ENCODE data around the gene CHID1.
A peak's percentile ranks its signal among the peaks of the same experiment; 100 is the strongest.

DNA sequence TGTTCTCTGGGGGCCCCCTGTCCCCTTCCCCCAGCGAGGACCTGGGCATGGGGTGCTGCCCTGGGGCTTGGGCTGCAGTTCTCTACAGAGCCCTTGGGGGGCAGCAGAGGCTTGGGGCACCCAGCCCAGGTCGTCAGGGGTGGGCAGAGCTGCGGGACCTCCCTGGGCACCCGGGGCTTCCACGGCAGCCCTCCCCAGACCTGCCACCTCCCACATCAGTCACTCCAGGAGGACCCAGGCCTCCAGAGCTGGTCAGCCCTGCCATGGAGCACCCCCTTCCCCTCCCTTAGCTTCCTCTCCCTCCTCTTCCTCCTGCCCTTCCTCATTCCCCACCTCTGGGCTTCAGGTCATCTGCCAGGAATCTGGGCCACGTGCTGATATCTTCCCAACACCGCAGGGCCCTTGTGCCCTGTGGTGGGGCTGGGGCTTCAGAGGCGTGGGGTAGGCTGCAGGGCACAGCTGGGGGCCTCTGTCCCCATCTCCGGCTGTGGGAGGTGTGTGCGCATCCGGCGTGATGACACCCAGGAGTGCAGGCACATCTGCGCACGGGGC lies 62.2 kb downstream of the CHID1 start:
- TF ChIP-seq CREB1 (IDR thresholded peaks at IDR 0.05; ENCODE audit: low read depth) (no peak), CEBPB (IDR thresholded peaks at IDR 0.05) (no peak), FOXM1 (IDR thresholded peaks at IDR 0.05; ENCODE audit: borderline replicate concordance, low read depth) (no peak), RAD21 (IDR thresholded peaks at IDR 0.05; ENCODE audit: low read depth) (peak; percentile 86), ZBTB7A (IDR thresholded peaks at IDR 0.05; ENCODE audit: low read depth) (no peak), TAF1 (IDR thresholded peaks at IDR 0.05; ENCODE audit: low read depth) (no peak), EP300 (IDR thresholded peaks at IDR 0.05; ENCODE audit: borderline replicate concordance) (no peak), NFIC (IDR thresholded peaks at IDR 0.05) (no peak), YY1 (IDR thresholded peaks at IDR 0.05; ENCODE audit: low read depth) (no peak), TCF12 (IDR thresholded peaks at IDR 0.05; ENCODE audit: low read depth) (no peak), EGR1 (IDR thresholded peaks at IDR 0.05) (no peak)
- TF ChIP-seq, protein P1, sequence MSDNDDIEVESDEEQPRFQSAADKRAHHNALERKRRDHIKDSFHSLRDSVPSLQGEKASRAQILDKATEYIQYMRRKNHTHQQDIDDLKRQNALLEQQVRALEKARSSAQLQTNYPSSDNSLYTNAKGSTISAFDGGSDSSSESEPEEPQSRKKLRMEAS (IDR thresholded peaks at IDR 0.05) = 0 out of 2 replicates have a peak, but pooled peaks have one; percentile 28
- TF ChIP-seq, protein P2, sequence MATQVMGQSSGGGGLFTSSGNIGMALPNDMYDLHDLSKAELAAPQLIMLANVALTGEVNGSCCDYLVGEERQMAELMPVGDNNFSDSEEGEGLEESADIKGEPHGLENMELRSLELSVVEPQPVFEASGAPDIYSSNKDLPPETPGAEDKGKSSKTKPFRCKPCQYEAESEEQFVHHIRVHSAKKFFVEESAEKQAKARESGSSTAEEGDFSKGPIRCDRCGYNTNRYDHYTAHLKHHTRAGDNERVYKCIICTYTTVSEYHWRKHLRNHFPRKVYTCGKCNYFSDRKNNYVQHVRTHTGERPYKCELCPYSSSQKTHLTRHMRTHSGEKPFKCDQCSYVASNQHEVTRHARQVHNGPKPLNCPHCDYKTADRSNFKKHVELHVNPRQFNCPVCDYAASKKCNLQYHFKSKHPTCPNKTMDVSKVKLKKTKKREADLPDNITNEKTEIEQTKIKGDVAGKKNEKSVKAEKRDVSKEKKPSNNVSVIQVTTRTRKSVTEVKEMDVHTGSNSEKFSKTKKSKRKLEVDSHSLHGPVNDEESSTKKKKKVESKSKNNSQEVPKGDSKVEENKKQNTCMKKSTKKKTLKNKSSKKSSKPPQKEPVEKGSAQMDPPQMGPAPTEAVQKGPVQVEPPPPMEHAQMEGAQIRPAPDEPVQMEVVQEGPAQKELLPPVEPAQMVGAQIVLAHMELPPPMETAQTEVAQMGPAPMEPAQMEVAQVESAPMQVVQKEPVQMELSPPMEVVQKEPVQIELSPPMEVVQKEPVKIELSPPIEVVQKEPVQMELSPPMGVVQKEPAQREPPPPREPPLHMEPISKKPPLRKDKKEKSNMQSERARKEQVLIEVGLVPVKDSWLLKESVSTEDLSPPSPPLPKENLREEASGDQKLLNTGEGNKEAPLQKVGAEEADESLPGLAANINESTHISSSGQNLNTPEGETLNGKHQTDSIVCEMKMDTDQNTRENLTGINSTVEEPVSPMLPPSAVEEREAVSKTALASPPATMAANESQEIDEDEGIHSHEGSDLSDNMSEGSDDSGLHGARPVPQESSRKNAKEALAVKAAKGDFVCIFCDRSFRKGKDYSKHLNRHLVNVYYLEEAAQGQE (IDR thresholded peaks at IDR 0.05; ENCODE audit: low read depth) = no peak
- TF ChIP-seq, protein P3, sequence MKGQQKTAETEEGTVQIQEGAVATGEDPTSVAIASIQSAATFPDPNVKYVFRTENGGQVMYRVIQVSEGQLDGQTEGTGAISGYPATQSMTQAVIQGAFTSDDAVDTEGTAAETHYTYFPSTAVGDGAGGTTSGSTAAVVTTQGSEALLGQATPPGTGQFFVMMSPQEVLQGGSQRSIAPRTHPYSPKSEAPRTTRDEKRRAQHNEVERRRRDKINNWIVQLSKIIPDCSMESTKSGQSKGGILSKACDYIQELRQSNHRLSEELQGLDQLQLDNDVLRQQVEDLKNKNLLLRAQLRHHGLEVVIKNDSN (IDR thresholded peaks at IDR 0.05) = peak; percentile 54; the same call in 1 of the 2 replicates
